ENCODE results near the gene DHRS7B. TPM values are rescaled to one million over a fixed set of nuclear protein-coding genes. Genes with fewer than 3 reads are reported as not detected.
"Not testable (repeated sequence)": the region's sequence is repeated elsewhere in the genome, so short reads cannot be mapped to it uniquely, and the experiment has no call there.

The DHRS7B gene
- total RNA-seq, 4 donors from 2014 or later: 18.8 to 32.4 (median 22.3) TPM

- H3K27ac ChIP-seq: no peak overlapping the region
- no peaks in the 10 kb centered on the region for H3K4me1 ChIP-seq
- no peaks in the 10 kb centered on the region for H3K36me3 ChIP-seq
- intact Hi-C loops (cut with DNase I): no loop called here
- H3K27me3 ChIP-seq: peaks cover 0 to 3% (median 0%) of the 10 kb centered on the region in 4 donors
- no peak for DNase-seq
- no peak for TF ChIP-seq CTCF (IDR thresholded peaks at IDR 0.05)
- no peak for TF ChIP-seq POLR2A (IDR thresholded peaks at IDR 0.05)
- WGBS, 2 donors: 68 to 83% methylated on average over 5 of the region's 5 CpGs
- no peaks in the 10 kb centered on the region for H3K9me3 ChIP-seq
- no peak overlapping the region for H3K4me3 ChIP-seq
Observed at GRCh38 chr17:21082001-21082436, 44.7 kb upstream of the DHRS7B start.

- WGBS, 2 donors: 89 to 100% methylated on average over 1 of the region's 1 CpG
- H3K36me3 ChIP-seq; H3K4me3 ChIP-seq; H3K27me3 ChIP-seq; H3K27ac ChIP-seq; intact Hi-C loops (cut with DNase I); H3K4me1 ChIP-seq; H3K9me3 ChIP-seq; DNase-seq: not testable (repeated sequence)
Observed at GRCh38 chr17:21085280-21085679, 41.5 kb upstream of the DHRS7B start.

- Histone ChIP-seq H3K36me3 (no peaks in the 10 kb centered on the region), H3K4me3 (no peak overlapping the region), H3K27ac (no peak overlapping the region), H3K4me1 (no peaks in the 10 kb centered on the region), H3K9me3 (no peaks in the 10 kb centered on the region), H3K27me3 (peaks cover 0 to 3% (median 0%) of the 10 kb centered on the region in 4 donors)
- intact Hi-C loops (cut with DNase I): no loop called here
- WGBS, 2 donors: 93 to 94% methylated on average over 9 to 10 of the region's 32 CpGs
- TF ChIP-seq CTCF (IDR thresholded peaks at IDR 0.05) (no peak), POLR2A (IDR thresholded peaks at IDR 0.05) (no peak)
- no peak for DNase-seq
Observed at GRCh38 chr17:21085707-21086106, 41.1 kb upstream of the DHRS7B start.

GRCh38 chr17:21089145-21089544, 37.6 kb upstream of the DHRS7B start:
- no peak for DNase-seq
- H3K36me3 ChIP-seq: no peaks in the 10 kb centered on the region
- no peaks in the 10 kb centered on the region for H3K4me1 ChIP-seq
- peaks cover 0 to 3% (median 0%) of the 10 kb centered on the region in 4 donors for H3K27me3 ChIP-seq
- H3K9me3 ChIP-seq: no peaks in the 10 kb centered on the region
- H3K27ac ChIP-seq: no peak overlapping the region
- 20 to 30% methylated on average over 1 of the region's 1 CpG for WGBS, 2 donors
- intact Hi-C loops (cut with DNase I): no loop called here
- TF ChIP-seq POLR2A (IDR thresholded peaks at IDR 0.05) (no peak), CTCF (IDR thresholded peaks at IDR 0.05) (no peak)
- H3K4me3 ChIP-seq: no peak overlapping the region

GRCh38 chr17:21089933-21090901, 36.5 kb upstream of the DHRS7B start:
- Histone ChIP-seq H3K9me3 (no peaks in the 10 kb centered on the region), H3K4me1 (no peaks in the 10 kb centered on the region), H3K27ac (no peak overlapping the region), H3K27me3 (peaks cover 0 to 3% (median 0%) of the 10 kb centered on the region in 4 donors), H3K36me3 (no peaks in the 10 kb centered on the region), H3K4me3 (no peak overlapping the region)
- 75 to 85% methylated on average over 7 of the region's 7 CpGs for WGBS, 2 donors
- TF ChIP-seq CTCF (IDR thresholded peaks at IDR 0.05) (no peak), POLR2A (IDR thresholded peaks at IDR 0.05) (no peak)
- DNase-seq: no peak
- intact Hi-C loops (cut with DNase I): no loop called here

All from esophagus squamous epithelium (tissue), 5 donors.